Osteoblast (primary cell): ENCODE measurements around the gene RPS5. TPM values are rescaled to one million over a fixed set of nuclear protein-coding genes. Genes with fewer than 3 reads are reported as not detected.

Experiments used
- DNase-seq: peaks from one replicate; pipeline ENCODE4 v3.0.0; 2011; ENCODE audit warnings: low spot score, mixed read lengths; ENCODE audit not compliant: insufficient read length; ENCODE audit errors: missing footprints
- H2AFZ ChIP-seq: 2 replicates; pipeline ENCODE4 v1.6.0; 2011; ENCODE audit warnings: mild to moderate bottlenecking, low read length
- H3K27ac ChIP-seq: 2 replicates; pipeline ENCODE4 v1.5.1; 2011; ENCODE audit warnings: mild to moderate bottlenecking, low read depth, low read length, moderate library complexity
- H3K27me3 ChIP-seq: 2 replicates; pipeline ENCODE4 v1.6.0; 2012; ENCODE audit warnings: mild to moderate bottlenecking, control low read depth, inconsistent platforms, low read length, moderate library complexity; ENCODE audit not compliant: insufficient read depth
- H3K36me3 ChIP-seq: 2 replicates; pipeline ENCODE4 v1.5.1; 2011; ENCODE audit warnings: mild to moderate bottlenecking, low read length, control low read depth, moderate library complexity; ENCODE audit not compliant: insufficient read depth
- H3K4me1 ChIP-seq: 2 replicates; pipeline ENCODE4 v1.5.1; 2011; ENCODE audit warnings: mild to moderate bottlenecking, low read length, control low read depth, moderate library complexity; ENCODE audit not compliant: insufficient read depth
- H3K4me2 ChIP-seq: 2 replicates; pipeline ENCODE4 v1.6.0; 2011; ENCODE audit warnings: mild to moderate bottlenecking, low read length; ENCODE audit not compliant: insufficient read depth
- H3K4me3 ChIP-seq: fragments of 200-600 bp; sonication (generic); 3 replicates; pipeline ENCODE4 v1.5.1; 2012; ENCODE audit warnings: mild to moderate bottlenecking, low read length, inconsistent platforms; ENCODE audit not compliant: insufficient read depth
- H3K79me2 ChIP-seq: 2 replicates; pipeline ENCODE4 v1.6.0; 2012; ENCODE audit warnings: mild to moderate bottlenecking, low read length, control low read depth, inconsistent platforms; ENCODE audit not compliant: insufficient read depth
- H3K9me3 ChIP-seq: 2 replicates; pipeline ENCODE4 v1.5.1; 2011; ENCODE audit warnings: low read depth, low read length, control low read depth
- H4K20me1 ChIP-seq: 2 replicates; pipeline ENCODE4 v1.6.0; 2012; ENCODE audit warnings: mild to moderate bottlenecking, low read length, control low read depth; ENCODE audit not compliant: insufficient read depth
- total RNA-seq: library from RNA; depleted of rRNA; stranded (reverse); fragments of >200 nt; gene quantifications from 2 replicates; pipeline ENCODE4 v1.2.3, GENCODE V29; 2012
- TF ChIP-seq, protein P1 (sequence below): IDR thresholded peaks from 2 replicates; pipeline ENCODE4 v1.5.1; 2011; ENCODE audit warnings: mild to moderate bottlenecking, low read depth, low read length, moderate library complexity; ENCODE audit errors: extremely low read depth

Gene RPS5
- total RNA-seq, 1 donor: 1,166 TPM

DNA sequence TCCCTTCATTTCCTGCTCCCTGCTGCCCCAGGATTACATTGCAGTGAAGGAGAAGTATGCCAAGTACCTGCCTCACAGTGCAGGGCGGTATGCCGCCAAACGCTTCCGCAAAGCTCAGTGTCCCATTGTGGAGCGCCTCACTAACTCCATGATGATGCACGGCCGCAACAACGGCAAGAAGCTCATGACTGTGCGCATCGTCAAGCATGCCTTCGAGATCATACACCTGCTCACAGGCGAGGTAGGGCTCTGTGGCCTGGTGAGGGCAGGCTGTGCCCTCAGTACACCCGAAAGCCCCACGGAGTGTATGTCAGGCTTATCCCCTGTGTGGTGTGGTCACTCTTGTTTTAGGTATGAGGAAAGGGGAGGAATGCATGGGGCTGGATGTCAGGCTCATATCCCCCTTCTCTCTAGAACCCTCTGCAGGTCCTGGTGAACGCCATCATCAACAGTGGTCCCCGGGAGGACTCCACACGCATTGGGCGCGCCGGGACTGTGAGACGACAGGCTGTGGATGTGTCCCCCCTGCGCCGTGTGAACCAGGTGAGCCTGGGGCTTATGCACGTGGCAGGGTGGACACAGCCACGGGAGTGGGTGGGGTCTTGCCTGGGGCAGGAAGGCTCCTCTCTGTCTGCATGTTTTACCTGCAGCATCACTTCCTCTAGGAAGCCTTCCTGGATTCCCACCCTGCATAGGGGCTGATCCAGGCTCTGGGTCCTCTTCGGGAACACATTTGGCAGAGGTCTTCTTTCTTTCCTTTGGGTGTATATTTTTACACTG is 6.1 kb downstream of the RPS5 start:
- peaks cover 57% of the 10 kb centered on the region for H3K36me3 ChIP-seq

DNA sequence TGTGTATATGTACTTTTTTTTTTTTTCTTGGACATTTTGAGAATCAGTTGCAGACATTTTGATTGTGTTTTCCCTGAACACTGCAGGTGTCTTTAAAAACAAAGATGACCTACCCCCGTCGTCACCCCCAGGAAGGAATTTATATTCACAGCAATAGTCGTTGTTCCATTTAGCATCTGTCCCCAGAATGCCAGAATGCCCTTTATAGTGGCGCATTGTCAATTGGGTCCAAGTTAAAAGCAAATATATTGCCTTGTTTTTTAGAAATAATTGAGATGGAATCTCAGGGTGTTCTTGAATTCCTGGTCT is 6.6 kb downstream of the RPS5 start:
- H3K4me2 ChIP-seq: no peak overlapping the region
- no peak overlapping the region for H2AFZ ChIP-seq
- peaks cover 9% of the 10 kb centered on the region for H3K27me3 ChIP-seq
- peaks cover 20% of the 10 kb centered on the region for H3K79me2 ChIP-seq
- H3K4me1 ChIP-seq: no peaks in the 10 kb centered on the region
- TF ChIP-seq, protein P1, sequence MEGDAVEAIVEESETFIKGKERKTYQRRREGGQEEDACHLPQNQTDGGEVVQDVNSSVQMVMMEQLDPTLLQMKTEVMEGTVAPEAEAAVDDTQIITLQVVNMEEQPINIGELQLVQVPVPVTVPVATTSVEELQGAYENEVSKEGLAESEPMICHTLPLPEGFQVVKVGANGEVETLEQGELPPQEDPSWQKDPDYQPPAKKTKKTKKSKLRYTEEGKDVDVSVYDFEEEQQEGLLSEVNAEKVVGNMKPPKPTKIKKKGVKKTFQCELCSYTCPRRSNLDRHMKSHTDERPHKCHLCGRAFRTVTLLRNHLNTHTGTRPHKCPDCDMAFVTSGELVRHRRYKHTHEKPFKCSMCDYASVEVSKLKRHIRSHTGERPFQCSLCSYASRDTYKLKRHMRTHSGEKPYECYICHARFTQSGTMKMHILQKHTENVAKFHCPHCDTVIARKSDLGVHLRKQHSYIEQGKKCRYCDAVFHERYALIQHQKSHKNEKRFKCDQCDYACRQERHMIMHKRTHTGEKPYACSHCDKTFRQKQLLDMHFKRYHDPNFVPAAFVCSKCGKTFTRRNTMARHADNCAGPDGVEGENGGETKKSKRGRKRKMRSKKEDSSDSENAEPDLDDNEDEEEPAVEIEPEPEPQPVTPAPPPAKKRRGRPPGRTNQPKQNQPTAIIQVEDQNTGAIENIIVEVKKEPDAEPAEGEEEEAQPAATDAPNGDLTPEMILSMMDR: no peak
- no peak overlapping the region for H3K4me3 ChIP-seq
- no peaks in the 10 kb centered on the region for H3K9me3 ChIP-seq
- H4K20me1 ChIP-seq: peaks cover 48% of the 10 kb centered on the region
- peaks cover 52% of the 10 kb centered on the region for H3K36me3 ChIP-seq
- H3K27ac ChIP-seq: no peak overlapping the region
- peak; percentile 74 for DNase-seq

More for the DNA sequence above, 6.1 kb downstream of the RPS5 start:
- Histone ChIP-seq H3K4me3 (no peak overlapping the region), H3K79me2 (peaks cover 25% of the 10 kb centered on the region), H4K20me1 (peaks cover 50% of the 10 kb centered on the region), H2AFZ (no peak overlapping the region), H3K4me2 (no peak overlapping the region), H3K4me1 (peaks cover 3% of the 10 kb centered on the region), H3K27me3 (peaks cover 9% of the 10 kb centered on the region), H3K9me3 (no peaks in the 10 kb centered on the region), H3K27ac (no peak overlapping the region)
- TF ChIP-seq, protein P1: no peak
- no peak for DNase-seq

DNA sequence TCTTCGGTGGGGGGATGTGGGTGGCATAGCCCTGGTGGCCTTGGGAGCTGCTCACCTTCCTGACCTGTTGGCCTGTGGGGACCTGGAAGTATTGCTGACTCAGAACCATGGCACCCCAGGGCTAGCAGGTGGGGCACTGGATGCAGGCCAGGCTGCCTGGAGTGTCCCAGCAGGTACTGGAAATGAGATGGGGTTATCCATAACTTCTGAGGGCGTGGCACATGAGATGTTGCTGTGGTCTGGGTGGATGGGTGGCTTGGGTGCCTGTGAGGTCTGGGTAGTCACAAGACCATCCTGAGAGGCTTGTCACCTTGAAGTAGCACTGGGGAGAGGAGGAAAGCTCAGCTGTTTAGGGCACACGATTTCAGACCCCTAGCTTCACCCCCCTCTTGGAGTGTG is 7.8 kb downstream of the RPS5 start:
- TF ChIP-seq, protein P1: no peak
- Histone ChIP-seq H4K20me1 (peaks cover 43% of the 10 kb centered on the region), H3K4me3 (no peak overlapping the region), H2AFZ (no peak overlapping the region), H3K4me2 (no peak overlapping the region), H3K36me3 (peaks cover 42% of the 10 kb centered on the region), H3K27ac (no peak overlapping the region), H3K9me3 (no peaks in the 10 kb centered on the region), H3K79me2 (peaks cover 12% of the 10 kb centered on the region), H3K4me1 (no peaks in the 10 kb centered on the region), H3K27me3 (peaks cover 9% of the 10 kb centered on the region)
- peak; percentile 78 for DNase-seq

DNA sequence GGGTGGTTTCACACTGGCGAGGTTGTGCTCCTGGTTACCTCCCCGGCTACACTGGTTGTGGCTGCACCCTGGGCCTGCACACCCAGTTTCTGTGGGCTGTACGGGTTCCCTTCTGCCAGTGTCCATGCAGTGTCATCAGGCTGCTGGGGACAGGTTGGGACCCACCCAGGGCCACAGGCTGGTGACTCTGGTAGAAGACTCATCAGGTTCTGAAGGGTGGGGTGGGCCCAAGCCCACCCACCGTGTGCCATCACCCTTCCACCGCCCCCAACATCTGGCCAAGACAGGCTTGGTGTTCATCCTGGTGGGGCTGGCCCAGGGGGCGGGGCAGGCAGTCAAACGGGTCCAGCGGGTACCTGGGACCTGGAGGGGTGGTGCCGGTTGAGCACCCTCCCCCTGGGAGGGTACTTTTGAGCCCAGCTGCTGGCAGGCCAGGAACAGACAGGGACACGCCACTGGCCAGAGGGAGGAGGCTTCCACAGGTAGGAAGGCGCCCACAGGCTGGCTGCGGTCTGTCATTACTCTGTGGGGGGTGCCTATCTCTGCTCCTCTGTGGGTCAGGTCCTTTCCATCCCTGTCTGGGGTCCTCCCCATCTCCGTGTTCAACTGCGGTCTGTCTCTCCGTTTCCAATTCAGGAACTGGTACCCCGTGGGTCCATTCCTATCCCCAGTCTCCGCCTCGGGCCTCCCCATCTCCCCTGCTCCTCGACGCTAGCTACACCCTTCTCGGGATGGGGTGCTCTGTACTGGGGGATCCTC is 8.3 kb downstream of the RPS5 start, which contains the start of gene RNF225:
Gene RNF225, plus strand, starts transcription at position 437 of the 759 bp plus-strand sequence. CDS start 434 bp downstream, outside the sequence.
- Histone ChIP-seq H3K79me2 (peaks cover 7% of the 10 kb centered on the region), H3K4me1 (peaks cover 2% of the 10 kb centered on the region), H3K27me3 (peaks cover 9% of the 10 kb centered on the region), H2AFZ (no peak within 1 kb of the TSS), H3K4me2 (no peak within 1 kb of the TSS), H3K36me3 (peaks cover 41% of the 10 kb centered on the region), H3K4me3 (peak within 1 kb of the TSS; percentile 28), H3K9me3 (no peaks in the 10 kb centered on the region), H4K20me1 (peaks cover 39% of the 10 kb centered on the region), H3K27ac (no peak within 1 kb of the TSS)
- DNase-seq: peak; percentile 84
- TF ChIP-seq, protein P1: no peak
